ENCODE data around the gene MERTK. TPM values are rescaled to one million over a fixed set of nuclear protein-coding genes. Genes with fewer than 3 reads are reported as not detected.
A peak's percentile ranks its signal among the peaks of the same experiment; 100 is the strongest.

MERTK gene
- total and polyA plus RNA-seq, 2 of the 13 experiments (the other 11 are each of a cell fraction or from before 2014, with no cell fraction given) = 37.3 to 44.7 TPM

DNA sequence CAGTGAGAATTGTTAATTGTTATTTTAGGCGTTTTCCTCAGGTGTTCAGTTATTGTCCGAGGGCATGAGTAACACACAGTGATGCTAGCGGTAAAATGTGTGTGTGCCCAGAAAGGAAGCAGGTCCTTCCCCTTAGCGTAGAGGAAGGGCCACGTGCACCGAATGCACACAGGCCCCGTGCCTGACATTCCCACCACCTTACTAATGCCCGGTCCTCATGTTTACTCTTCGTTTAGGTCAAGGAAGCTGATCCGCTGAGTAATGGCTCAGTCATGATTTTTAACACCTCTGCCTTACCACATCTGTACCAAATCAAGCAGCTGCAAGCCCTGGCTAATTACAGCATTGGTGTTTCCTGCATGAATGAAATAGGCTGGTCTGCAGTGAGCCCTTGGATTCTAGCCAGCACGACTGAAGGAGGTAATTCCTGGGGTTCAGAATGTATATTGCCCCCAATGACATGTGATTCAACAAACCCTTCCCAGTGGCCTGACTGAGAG lies 76.7 kb downstream of the MERTK start (continued):
- TF ChIP-seq, protein P1, sequence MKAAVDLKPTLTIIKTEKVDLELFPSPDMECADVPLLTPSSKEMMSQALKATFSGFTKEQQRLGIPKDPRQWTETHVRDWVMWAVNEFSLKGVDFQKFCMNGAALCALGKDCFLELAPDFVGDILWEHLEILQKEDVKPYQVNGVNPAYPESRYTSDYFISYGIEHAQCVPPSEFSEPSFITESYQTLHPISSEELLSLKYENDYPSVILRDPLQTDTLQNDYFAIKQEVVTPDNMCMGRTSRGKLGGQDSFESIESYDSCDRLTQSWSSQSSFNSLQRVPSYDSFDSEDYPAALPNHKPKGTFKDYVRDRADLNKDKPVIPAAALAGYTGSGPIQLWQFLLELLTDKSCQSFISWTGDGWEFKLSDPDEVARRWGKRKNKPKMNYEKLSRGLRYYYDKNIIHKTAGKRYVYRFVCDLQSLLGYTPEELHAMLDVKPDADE (CRISPR knock-in tag; IDR thresholded peaks at IDR 0.05) = no peak
- TF ChIP-seq FOSL1 (CRISPR knock-in tag; IDR thresholded peaks at IDR 0.05; ENCODE audit: borderline replicate concordance) (peak; percentile 72; the same call in 1 of the 2 replicates), RAD21 (CRISPR knock-in tag; IDR thresholded peaks at IDR 0.05) (no peak), CC2D1A (CRISPR knock-in tag; IDR thresholded peaks at IDR 0.05) (no peak), IRF2 (CRISPR knock-in tag; IDR thresholded peaks at IDR 0.05) (0 out of 2 replicates have a peak, but pooled peaks have one; percentile 25), ZFX (CRISPR knock-in tag; IDR thresholded peaks at IDR 0.05; ENCODE audit: low read depth) (peak; percentile 39; the same call in 1 of the 2 replicates), ZNF101 (CRISPR knock-in tag; IDR thresholded peaks at IDR 0.05; ENCODE audit: borderline replicate concordance, low read depth) (no peak), RXRB (CRISPR knock-in tag; IDR thresholded peaks at IDR 0.05; ENCODE audit: borderline replicate concordance) (no peak), SP1 (IDR thresholded peaks at IDR 0.05) (no peak), SP1 (CRISPR knock-in tag; IDR thresholded peaks at IDR 0.05) (no peak), PCBP1 (IDR thresholded peaks at IDR 0.05; ENCODE audit: borderline replicate concordance, low read depth, low read length) (no peak), MLLT10 (CRISPR knock-in tag; IDR thresholded peaks at IDR 0.05) (no peak), MAFF (IDR thresholded peaks at IDR 0.05; ENCODE audit: low read depth, low read length) (0 out of 2 replicates have a peak, but pooled peaks have one; percentile 3), U2AF1 (optimal IDR thresholded peaks at IDR 0.05; ENCODE audit: low read depth, low read length) (no peak), ZSCAN12 (CRISPR knock-in tag; IDR thresholded peaks at IDR 0.05) (no peak), ZNF850 (CRISPR knock-in tag; conservative IDR thresholded peaks at IDR 0.05) (no peak), GATAD1 (CRISPR knock-in tag; IDR thresholded peaks at IDR 0.05) (no peak; the same call in 1 of the 2 replicates), ELF3 (CRISPR knock-in tag; IDR thresholded peaks at IDR 0.05) (peak; percentile 65), RXRA (CRISPR knock-in tag; IDR thresholded peaks at IDR 0.05) (peak; percentile 16; the same call in 1 of the 2 replicates)
- TF ChIP-seq, protein P2, sequence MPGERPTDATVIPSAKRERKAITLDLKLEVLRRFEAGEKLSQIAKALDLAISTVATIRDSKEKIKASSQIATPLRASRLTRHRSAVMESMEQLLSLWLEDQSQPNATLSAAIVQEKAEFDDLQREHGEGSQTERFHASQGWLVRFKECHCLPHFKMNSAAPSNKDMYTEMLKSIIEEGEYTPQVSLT (CRISPR knock-in tag; IDR thresholded peaks at IDR 0.05; ENCODE audit: borderline replicate concordance, low read depth) = no peak
- TF ChIP-seq, protein P3, sequence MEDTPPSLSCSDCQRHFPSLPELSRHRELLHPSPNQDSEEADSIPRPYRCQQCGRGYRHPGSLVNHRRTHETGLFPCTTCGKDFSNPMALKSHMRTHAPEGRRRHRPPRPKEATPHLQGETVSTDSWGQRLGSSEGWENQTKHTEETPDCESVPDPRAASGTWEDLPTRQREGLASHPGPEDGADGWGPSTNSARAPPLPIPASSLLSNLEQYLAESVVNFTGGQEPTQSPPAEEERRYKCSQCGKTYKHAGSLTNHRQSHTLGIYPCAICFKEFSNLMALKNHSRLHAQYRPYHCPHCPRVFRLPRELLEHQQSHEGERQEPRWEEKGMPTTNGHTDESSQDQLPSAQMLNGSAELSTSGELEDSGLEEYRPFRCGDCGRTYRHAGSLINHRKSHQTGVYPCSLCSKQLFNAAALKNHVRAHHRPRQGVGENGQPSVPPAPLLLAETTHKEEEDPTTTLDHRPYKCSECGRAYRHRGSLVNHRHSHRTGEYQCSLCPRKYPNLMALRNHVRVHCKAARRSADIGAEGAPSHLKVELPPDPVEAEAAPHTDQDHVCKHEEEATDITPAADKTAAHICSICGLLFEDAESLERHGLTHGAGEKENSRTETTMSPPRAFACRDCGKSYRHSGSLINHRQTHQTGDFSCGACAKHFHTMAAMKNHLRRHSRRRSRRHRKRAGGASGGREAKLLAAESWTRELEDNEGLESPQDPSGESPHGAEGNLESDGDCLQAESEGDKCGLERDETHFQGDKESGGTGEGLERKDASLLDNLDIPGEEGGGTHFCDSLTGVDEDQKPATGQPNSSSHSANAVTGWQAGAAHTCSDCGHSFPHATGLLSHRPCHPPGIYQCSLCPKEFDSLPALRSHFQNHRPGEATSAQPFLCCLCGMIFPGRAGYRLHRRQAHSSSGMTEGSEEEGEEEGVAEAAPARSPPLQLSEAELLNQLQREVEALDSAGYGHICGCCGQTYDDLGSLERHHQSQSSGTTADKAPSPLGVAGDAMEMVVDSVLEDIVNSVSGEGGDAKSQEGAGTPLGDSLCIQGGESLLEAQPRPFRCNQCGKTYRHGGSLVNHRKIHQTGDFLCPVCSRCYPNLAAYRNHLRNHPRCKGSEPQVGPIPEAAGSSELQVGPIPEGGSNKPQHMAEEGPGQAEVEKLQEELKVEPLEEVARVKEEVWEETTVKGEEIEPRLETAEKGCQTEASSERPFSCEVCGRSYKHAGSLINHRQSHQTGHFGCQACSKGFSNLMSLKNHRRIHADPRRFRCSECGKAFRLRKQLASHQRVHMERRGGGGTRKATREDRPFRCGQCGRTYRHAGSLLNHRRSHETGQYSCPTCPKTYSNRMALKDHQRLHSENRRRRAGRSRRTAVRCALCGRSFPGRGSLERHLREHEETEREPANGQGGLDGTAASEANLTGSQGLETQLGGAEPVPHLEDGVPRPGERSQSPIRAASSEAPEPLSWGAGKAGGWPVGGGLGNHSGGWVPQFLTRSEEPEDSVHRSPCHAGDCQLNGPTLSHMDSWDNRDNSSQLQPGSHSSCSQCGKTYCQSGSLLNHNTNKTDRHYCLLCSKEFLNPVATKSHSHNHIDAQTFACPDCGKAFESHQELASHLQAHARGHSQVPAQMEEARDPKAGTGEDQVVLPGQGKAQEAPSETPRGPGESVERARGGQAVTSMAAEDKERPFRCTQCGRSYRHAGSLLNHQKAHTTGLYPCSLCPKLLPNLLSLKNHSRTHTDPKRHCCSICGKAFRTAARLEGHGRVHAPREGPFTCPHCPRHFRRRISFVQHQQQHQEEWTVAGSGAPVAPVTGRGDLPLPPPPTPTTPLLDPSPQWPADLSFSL (CRISPR knock-in tag; IDR thresholded peaks at IDR 0.05) = no peak
- TF ChIP-seq, protein P4, sequence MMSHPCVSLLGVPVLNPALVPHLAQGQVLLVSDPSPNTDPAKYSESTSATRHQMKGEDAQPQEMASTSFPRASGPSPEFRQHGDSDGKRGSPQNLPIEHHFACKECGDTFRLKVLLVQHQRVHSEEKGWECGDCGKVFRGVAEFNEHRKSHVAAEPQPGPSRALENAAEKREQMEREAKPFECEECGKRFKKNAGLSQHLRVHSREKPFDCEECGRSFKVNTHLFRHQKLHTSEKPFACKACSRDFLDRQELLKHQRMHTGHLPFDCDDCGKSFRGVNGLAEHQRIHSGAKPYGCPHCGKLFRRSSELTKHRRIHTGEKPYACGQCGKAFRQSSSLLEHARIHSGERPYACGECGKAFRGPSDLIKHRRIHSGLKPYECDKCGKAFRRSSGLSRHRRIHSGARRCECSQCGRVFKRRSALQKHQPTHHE (CRISPR knock-in tag; IDR thresholded peaks at IDR 0.05; ENCODE audit: borderline replicate concordance) = no peak
